Activated CD4-positive, alpha-beta T cell treated with anti-CD3 and anti-CD28 coated beads, Interleukin-2, amount 50 U/mL, for 4 hours (primary cell): ENCODE measurements around the gene ME2.
"Not testable (repeated sequence)": the region's sequence is repeated elsewhere in the genome, so short reads cannot be mapped to it uniquely, and the experiment has no call there.

Source experiments
- DNase-seq, 2 experiments: peaks; one replicate each; pipeline ENCODE4 v3.0.0-alpha.2; 2020

ME2 gene

GRCh38 chr18:50878345-50879301 lies at the start of gene ME2:
TSS of gene ME2 (plus strand) at chr18:50879118. CDS start at chr18:50895821, 16,703 bp downstream.
- peak; percentile 86 to 87 for DNase-seq

GRCh38 chr18:50829644-50830043 lies 49.3 kb upstream of the ME2 start:
- no peak for DNase-seq

- DNase-seq, result no peak
These were observed 48.4 kb upstream of the ME2 start for GRCh38 chr18:50830544-50830943.

- DNase-seq, result no peak
These were observed 46.2 kb upstream of the ME2 start for GRCh38 chr18:50832754-50833153.

- DNase-seq, result not testable (repeated sequence)
These were observed 45.4 kb upstream of the ME2 start for GRCh38 chr18:50833496-50833895.

GRCh38 chr18:50836521-50836957 lies 42.4 kb upstream of the ME2 start:
- DNase-seq, result no peak

GRCh38 chr18:50839341-50839740 lies 39.6 kb upstream of the ME2 start:
- DNase-seq, result no peak

GRCh38 chr18:50839996-50840395 lies 38.9 kb upstream of the ME2 start:
- DNase-seq, result no peak

GRCh38 chr18:50842846-50843245 lies 36.1 kb upstream of the ME2 start:
- no peak for DNase-seq

GRCh38 chr18:50844554-50844953 lies 34.4 kb upstream of the ME2 start:
- no peak for DNase-seq

- DNase-seq, result no peak
These were observed 34.0 kb upstream of the ME2 start for GRCh38 chr18:50844960-50845359.

- no peak for DNase-seq
These were observed 31.7 kb upstream of the ME2 start for GRCh38 chr18:50847192-50847591.

- DNase-seq, result no peak
These were observed 30.8 kb upstream of the ME2 start for GRCh38 chr18:50848061-50848551.

- DNase-seq, result no peak
These were observed 29.9 kb upstream of the ME2 start for GRCh38 chr18:50848991-50849390.

GRCh38 chr18:50849419-50849821 lies 29.5 kb upstream of the ME2 start:
- no peak for DNase-seq

- DNase-seq, result no peak
These were observed 28.4 kb upstream of the ME2 start for GRCh38 chr18:50850307-50851065.

GRCh38 chr18:50853863-50854271 lies 25.1 kb upstream of the ME2 start:
- no peak for DNase-seq

GRCh38 chr18:50855976-50856757 lies 22.8 kb upstream of the ME2 start:
- DNase-seq, result no peak

GRCh38 chr18:50857166-50857565 lies 21.8 kb upstream of the ME2 start:
- not testable (repeated sequence) for DNase-seq

- DNase-seq, result no peak
These were observed 21.2 kb upstream of the ME2 start for GRCh38 chr18:50857694-50858093.

- DNase-seq, result no peak
These were observed 18.9 kb upstream of the ME2 start for GRCh38 chr18:50859793-50860555.

GRCh38 chr18:50861617-50862016 lies 17.3 kb upstream of the ME2 start:
- DNase-seq, result no peak
